ENCODE measurements around the gene DOCK9. TPM values are rescaled to one million over a fixed set of nuclear protein-coding genes. Genes with fewer than 3 reads are reported as not detected.

DOCK9 gene
- total and polyA plus RNA-seq, 2 donors (not counting 1 experiment from before 2014, with no cell fraction given) = 18.5 to 28.0 TPM

DNA sequence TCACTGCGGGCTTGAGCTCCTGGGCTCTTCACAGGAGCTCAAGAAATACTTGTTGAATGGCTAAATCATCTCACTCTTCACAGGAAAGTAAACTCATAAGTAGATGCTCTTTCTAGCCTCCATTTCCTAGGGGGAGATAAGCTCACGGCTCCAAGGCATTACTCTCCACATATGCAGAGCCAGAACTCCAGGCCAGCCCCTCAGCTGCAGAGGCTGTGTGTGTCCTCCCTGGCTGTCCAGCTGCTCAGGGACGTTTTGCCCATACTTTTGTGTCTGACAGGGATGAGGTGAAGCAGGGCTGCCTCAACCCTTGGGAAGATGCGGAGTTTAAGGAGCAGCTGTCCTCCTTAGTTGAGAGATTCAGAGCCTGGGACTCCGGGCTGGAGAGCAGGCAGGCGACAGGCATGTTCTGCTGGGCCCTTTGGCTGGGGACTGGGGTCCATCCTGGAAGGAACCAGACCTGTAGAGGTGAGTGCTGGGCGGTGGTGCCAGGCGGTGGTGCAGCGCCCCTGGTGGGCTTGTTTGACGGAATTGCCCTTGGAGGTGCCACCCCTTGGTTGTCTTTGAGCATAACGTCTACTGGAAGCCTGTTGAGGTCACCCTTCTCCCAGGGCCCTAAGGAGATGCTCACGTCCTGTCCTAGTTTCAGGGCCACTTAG, 204.9 kb downstream of the DOCK9 start:
- H4K20me1 ChIP-seq (ENCODE audit: control insufficient read depth, insufficient read depth, low read length, poor library complexity, severe bottlenecking) = no peaks in the 10 kb centered on the region
- no peak for DNase-seq
- Mint-ChIP-seq H3K9me3 (ENCODE audit: insufficient read depth) (no peaks in the 10 kb centered on the region), H3K27me3 (peaks cover 15% of the 10 kb centered on the region), H3K27ac (no peak overlapping the region), H3K4me1 (no peaks in the 10 kb centered on the region), H3K4me3 (no peak overlapping the region)
- ChIA-PET CTCF (no interaction called here), POLR2A (no interaction called here)
- peaks cover 0 to 3% (median 0%) of the 10 kb centered on the region in 4 experiments for H3K27me3 ChIP-seq (replicated peaks in 1 of 4; ENCODE audit: control extremely low read depth in 1 of 4, control insufficient read depth in 3 of 4, insufficient read depth in 4 of 4, low read length in 3 of 4)
- ATAC-seq (ENCODE audit: low read depth) = no peak
- no peak overlapping the region for H2AFZ ChIP-seq (ENCODE audit: insufficient read depth, low read depth, low read length, poor library complexity, severe bottlenecking)
- no peaks in the 10 kb centered on the region for H3K4me1 ChIP-seq (ENCODE audit: control insufficient read depth in 2 of 2, insufficient read depth in 2 of 2, low read length in 2 of 2)
- intact Hi-C loops (cut with micrococcal nuclease) = no loop called here
- no peak overlapping the region for H3K4me2 ChIP-seq (replicated peaks; ENCODE audit: low read depth, low read length, poor library complexity, severe bottlenecking)
- no peak for TF ChIP-seq EZH2 (IDR thresholded peaks at IDR 0.05; ENCODE audit: borderline replicate concordance, insufficient read depth, low read depth, low read length, poor library complexity, severe bottlenecking)
- TF ChIP-seq, protein P1, sequence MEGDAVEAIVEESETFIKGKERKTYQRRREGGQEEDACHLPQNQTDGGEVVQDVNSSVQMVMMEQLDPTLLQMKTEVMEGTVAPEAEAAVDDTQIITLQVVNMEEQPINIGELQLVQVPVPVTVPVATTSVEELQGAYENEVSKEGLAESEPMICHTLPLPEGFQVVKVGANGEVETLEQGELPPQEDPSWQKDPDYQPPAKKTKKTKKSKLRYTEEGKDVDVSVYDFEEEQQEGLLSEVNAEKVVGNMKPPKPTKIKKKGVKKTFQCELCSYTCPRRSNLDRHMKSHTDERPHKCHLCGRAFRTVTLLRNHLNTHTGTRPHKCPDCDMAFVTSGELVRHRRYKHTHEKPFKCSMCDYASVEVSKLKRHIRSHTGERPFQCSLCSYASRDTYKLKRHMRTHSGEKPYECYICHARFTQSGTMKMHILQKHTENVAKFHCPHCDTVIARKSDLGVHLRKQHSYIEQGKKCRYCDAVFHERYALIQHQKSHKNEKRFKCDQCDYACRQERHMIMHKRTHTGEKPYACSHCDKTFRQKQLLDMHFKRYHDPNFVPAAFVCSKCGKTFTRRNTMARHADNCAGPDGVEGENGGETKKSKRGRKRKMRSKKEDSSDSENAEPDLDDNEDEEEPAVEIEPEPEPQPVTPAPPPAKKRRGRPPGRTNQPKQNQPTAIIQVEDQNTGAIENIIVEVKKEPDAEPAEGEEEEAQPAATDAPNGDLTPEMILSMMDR (IDR thresholded peaks at IDR 0.05) = no peak
- peaks cover 0 to 5% (median 0%) of the 10 kb centered on the region in 3 donors for H3K9me3 ChIP-seq (ENCODE audit: control extremely low read depth in 1 of 3, control insufficient read depth in 2 of 3, insufficient read depth in 1 of 3, low read length in 2 of 3)
- no peaks in the 10 kb centered on the region for H3K79me2 ChIP-seq (ENCODE audit: control insufficient read depth, insufficient read depth, low read length)
- H3K36me3 ChIP-seq (replicated peaks in 1 of 2; ENCODE audit: control extremely low read depth in 1 of 2, control insufficient read depth in 1 of 2, extremely low read depth in 1 of 2, insufficient read depth in 2 of 2, low read length in 1 of 2) = no peaks in the 10 kb centered on the region
- no peak overlapping the region for H3K9ac ChIP-seq (ENCODE audit: low read length)
- no peak overlapping the region for H3K4me3 ChIP-seq (ENCODE audit: control extremely low read depth in 1 of 5, extremely low read depth in 1 of 5, insufficient read depth in 1 of 5, low read depth in 2 of 5, low read length in 4 of 5)
- no peak overlapping the region for H3K27ac ChIP-seq (ENCODE audit: low read length in 2 of 2)
- 84% methylated on average over 12 of the region's 12 CpGs for WGBS (ENCODE audit: insufficient coverage)

DNA sequence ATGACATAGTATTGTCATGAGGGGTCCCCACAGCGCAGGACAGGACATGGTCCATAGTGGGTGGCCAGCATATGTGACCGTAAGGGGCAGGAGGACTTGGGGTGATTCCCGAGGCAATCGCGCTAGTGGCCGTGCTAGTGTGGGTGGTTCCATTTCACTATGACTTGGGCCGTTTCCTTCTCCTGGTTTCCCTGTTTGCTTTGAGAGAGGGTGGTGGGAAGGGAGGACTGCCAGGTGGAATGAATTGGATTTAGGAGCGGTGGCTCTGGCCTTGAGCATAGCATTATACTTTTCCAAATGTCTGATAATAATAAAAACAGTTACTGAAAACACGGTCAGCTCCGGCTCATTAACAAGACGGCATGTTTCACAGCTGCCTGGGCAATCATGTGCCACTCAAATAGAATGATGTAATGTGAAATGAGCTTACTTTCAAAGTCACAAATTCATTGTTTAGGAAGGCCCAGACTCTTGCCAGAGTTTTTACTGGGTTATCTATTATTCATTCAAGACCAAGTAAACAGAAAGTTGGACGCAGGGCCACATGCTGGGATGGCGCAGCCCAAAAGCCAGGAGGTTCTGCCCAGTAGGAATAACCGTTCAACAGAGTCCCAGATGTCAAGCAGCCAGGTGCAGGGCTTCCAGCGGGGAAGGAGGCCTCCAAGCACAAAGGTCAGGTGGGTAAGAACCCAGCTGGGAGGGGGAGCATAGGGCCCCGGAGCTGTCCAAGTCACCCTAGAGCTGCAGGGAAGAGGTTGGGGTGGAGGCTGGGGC, 205.8 kb downstream of the DOCK9 start:
- no peaks in the 10 kb centered on the region for H4K20me1 ChIP-seq (ENCODE audit: control insufficient read depth, insufficient read depth, low read length, poor library complexity, severe bottlenecking)
- H3K9ac ChIP-seq (ENCODE audit: low read length) = no peak overlapping the region
- H3K9me3 ChIP-seq (ENCODE audit: control extremely low read depth in 1 of 3, control insufficient read depth in 2 of 3, insufficient read depth in 1 of 3, low read length in 2 of 3) = peaks cover 0 to 8% (median 0%) of the 10 kb centered on the region in 3 donors
- Mint-ChIP-seq H3K4me3 (no peak overlapping the region), H3K9me3 (ENCODE audit: insufficient read depth) (no peaks in the 10 kb centered on the region), H3K27me3 (peaks cover 14% of the 10 kb centered on the region), H3K4me1 (no peaks in the 10 kb centered on the region), H3K27ac (no peak overlapping the region)
- CTCF ChIA-PET = no interaction called here
- POLR2A ChIA-PET = no interaction called here
- H3K36me3 ChIP-seq (replicated peaks in 1 of 2; ENCODE audit: control extremely low read depth in 1 of 2, control insufficient read depth in 1 of 2, extremely low read depth in 1 of 2, insufficient read depth in 2 of 2, low read length in 1 of 2) = no peaks in the 10 kb centered on the region
- ATAC-seq (ENCODE audit: low read depth) (no peak), DNase-seq (no peak)
- intact Hi-C loops (cut with micrococcal nuclease) = no loop called here
- no peak overlapping the region for H2AFZ ChIP-seq (ENCODE audit: insufficient read depth, low read depth, low read length, poor library complexity, severe bottlenecking)
- WGBS (ENCODE audit: insufficient coverage) = 85% methylated on average over 12 of the region's 16 CpGs
- no peak overlapping the region for H3K4me3 ChIP-seq (ENCODE audit: control extremely low read depth in 1 of 5, extremely low read depth in 1 of 5, insufficient read depth in 1 of 5, low read depth in 2 of 5, low read length in 4 of 5)
- H3K4me1 ChIP-seq (ENCODE audit: control insufficient read depth in 2 of 2, insufficient read depth in 2 of 2, low read length in 2 of 2) = no peaks in the 10 kb centered on the region
- H3K4me2 ChIP-seq (replicated peaks; ENCODE audit: low read depth, low read length, poor library complexity, severe bottlenecking) = no peak overlapping the region
- no peak for TF ChIP-seq EZH2 (IDR thresholded peaks at IDR 0.05; ENCODE audit: borderline replicate concordance, insufficient read depth, low read depth, low read length, poor library complexity, severe bottlenecking)
- TF ChIP-seq, protein P1 (IDR thresholded peaks at IDR 0.05) = no peak
- H3K27ac ChIP-seq (ENCODE audit: low read length in 2 of 2) = no peak overlapping the region
- H3K27me3 ChIP-seq (replicated peaks in 1 of 4; ENCODE audit: control extremely low read depth in 1 of 4, control insufficient read depth in 3 of 4, insufficient read depth in 4 of 4, low read length in 3 of 4) = no peaks in the 10 kb centered on the region
- H3K79me2 ChIP-seq (ENCODE audit: control insufficient read depth, insufficient read depth, low read length) = no peaks in the 10 kb centered on the region
